ENCODE measurements around the gene RNF214.

The RNF214 gene

GRCh38 chr11:117217141-117218084, 15.1 kb upstream of the RNF214 start:
- Histone ChIP-seq H2AFZ (ENCODE audit: low read depth, low read length) (no peak overlapping the region), H3K27me3 (ENCODE audit: low read depth, low read length) (no peaks in the 10 kb centered on the region), H3K4me2 (ENCODE audit: low read length) (no peak overlapping the region), H3K4me1 (ENCODE audit: low read length) (no peaks in the 10 kb centered on the region), H3K27ac (ENCODE audit: low read length) (no peak overlapping the region), H3K4me3 (ENCODE audit: low read length) (no peak overlapping the region), H3K9me3 (ENCODE audit: insufficient read depth, low read length) (no peaks in the 10 kb centered on the region), H3K9ac (ENCODE audit: low read length) (no peak overlapping the region), H3K36me3 (replicated peaks; ENCODE audit: low read depth, low read length) (peaks cover 42% of the 10 kb centered on the region), H4K20me1 (ENCODE audit: insufficient read depth, low read length) (no peaks in the 10 kb centered on the region), H3K79me2 (ENCODE audit: low read length) (no peaks in the 10 kb centered on the region)
- no peak for TF ChIP-seq CTCF (IDR thresholded peaks at IDR 0.05; ENCODE audit: low read depth, low read length)
- no peak for TF ChIP-seq EZH2phosphoT487 (IDR thresholded peaks at IDR 0.05; ENCODE audit: low read depth)

GRCh38 chr11:117218133-117218915, 14.1 kb upstream of the RNF214 start:
- no peak overlapping the region for H2AFZ ChIP-seq (ENCODE audit: low read depth, low read length)
- no peaks in the 10 kb centered on the region for H3K9me3 ChIP-seq (ENCODE audit: insufficient read depth, low read length)
- no peak overlapping the region for H3K9ac ChIP-seq (ENCODE audit: low read length)
- no peaks in the 10 kb centered on the region for H3K79me2 ChIP-seq (ENCODE audit: low read length)
- H3K4me1 ChIP-seq (ENCODE audit: low read length), result no peaks in the 10 kb centered on the region
- H3K27ac ChIP-seq (ENCODE audit: low read length), result no peak overlapping the region
- H3K4me3 ChIP-seq (ENCODE audit: low read length), result no peak overlapping the region
- peaks cover 37% of the 10 kb centered on the region for H3K36me3 ChIP-seq (replicated peaks; ENCODE audit: low read depth, low read length)
- no peaks in the 10 kb centered on the region for H4K20me1 ChIP-seq (ENCODE audit: insufficient read depth, low read length)
- TF ChIP-seq EZH2phosphoT487 (IDR thresholded peaks at IDR 0.05; ENCODE audit: low read depth), result no peak
- TF ChIP-seq CTCF (IDR thresholded peaks at IDR 0.05; ENCODE audit: low read depth, low read length), result no peak
- H3K4me2 ChIP-seq (ENCODE audit: low read length), result no peak overlapping the region
- no peaks in the 10 kb centered on the region for H3K27me3 ChIP-seq (ENCODE audit: low read depth, low read length)

GRCh38 chr11:117219001-117219400, 13.5 kb upstream of the RNF214 start:
- Histone ChIP-seq H3K27me3 (ENCODE audit: low read depth, low read length) (no peaks in the 10 kb centered on the region), H4K20me1 (ENCODE audit: insufficient read depth, low read length) (no peaks in the 10 kb centered on the region), H3K36me3 (replicated peaks; ENCODE audit: low read depth, low read length) (peaks cover 37% of the 10 kb centered on the region), H3K27ac (ENCODE audit: low read length) (no peak overlapping the region), H3K79me2 (ENCODE audit: low read length) (no peaks in the 10 kb centered on the region), H3K4me2 (ENCODE audit: low read length) (no peak overlapping the region), H3K9me3 (ENCODE audit: insufficient read depth, low read length) (no peaks in the 10 kb centered on the region), H2AFZ (ENCODE audit: low read depth, low read length) (no peak overlapping the region), H3K9ac (ENCODE audit: low read length) (no peak overlapping the region), H3K4me3 (ENCODE audit: low read length) (no peak overlapping the region), H3K4me1 (ENCODE audit: low read length) (no peaks in the 10 kb centered on the region)
- TF ChIP-seq CTCF (IDR thresholded peaks at IDR 0.05; ENCODE audit: low read depth, low read length), result no peak
- no peak for TF ChIP-seq EZH2phosphoT487 (IDR thresholded peaks at IDR 0.05; ENCODE audit: low read depth)

GRCh38 chr11:117219455-117219854, 13.0 kb upstream of the RNF214 start:
- Histone ChIP-seq H3K27ac (ENCODE audit: low read length) (no peak overlapping the region), H3K79me2 (ENCODE audit: low read length) (no peaks in the 10 kb centered on the region), H3K4me1 (ENCODE audit: low read length) (no peaks in the 10 kb centered on the region), H3K36me3 (replicated peaks; ENCODE audit: low read depth, low read length) (peaks cover 39% of the 10 kb centered on the region), H3K9ac (ENCODE audit: low read length) (no peak overlapping the region), H3K27me3 (ENCODE audit: low read depth, low read length) (no peaks in the 10 kb centered on the region), H3K9me3 (ENCODE audit: insufficient read depth, low read length) (no peaks in the 10 kb centered on the region), H3K4me2 (ENCODE audit: low read length) (no peak overlapping the region), H4K20me1 (ENCODE audit: insufficient read depth, low read length) (no peaks in the 10 kb centered on the region), H3K4me3 (ENCODE audit: low read length) (no peak overlapping the region), H2AFZ (ENCODE audit: low read depth, low read length) (no peak overlapping the region)
- TF ChIP-seq EZH2phosphoT487 (IDR thresholded peaks at IDR 0.05; ENCODE audit: low read depth) (no peak), CTCF (IDR thresholded peaks at IDR 0.05; ENCODE audit: low read depth, low read length) (no peak)
